Erythroblast (primary cell): ENCODE measurements around the gene ANO1.
"Not testable (repeated sequence)": the region's sequence is repeated elsewhere in the genome, so short reads cannot be mapped to it uniquely, and the experiment has no call there.

Source experiments
- DNase-seq, 2 experiments: peaks; one replicate each; lab custom pipeline; 2025; lab: John Stamatoyannopoulos, UW
- GATA1 ChIP-seq: IDR thresholded peaks from 2 replicates; pipeline ENCODE4 v1.6.1; 2011; ENCODE audit warnings: low read depth, mild to moderate bottlenecking, control low read depth, low read length, moderate library complexity
- POLR2A ChIP-seq: IDR thresholded peaks from 2 replicates; pipeline ENCODE4 v1.6.1; 2011; ENCODE audit warnings: mild to moderate bottlenecking, low read length

ANO1 gene

DNA sequence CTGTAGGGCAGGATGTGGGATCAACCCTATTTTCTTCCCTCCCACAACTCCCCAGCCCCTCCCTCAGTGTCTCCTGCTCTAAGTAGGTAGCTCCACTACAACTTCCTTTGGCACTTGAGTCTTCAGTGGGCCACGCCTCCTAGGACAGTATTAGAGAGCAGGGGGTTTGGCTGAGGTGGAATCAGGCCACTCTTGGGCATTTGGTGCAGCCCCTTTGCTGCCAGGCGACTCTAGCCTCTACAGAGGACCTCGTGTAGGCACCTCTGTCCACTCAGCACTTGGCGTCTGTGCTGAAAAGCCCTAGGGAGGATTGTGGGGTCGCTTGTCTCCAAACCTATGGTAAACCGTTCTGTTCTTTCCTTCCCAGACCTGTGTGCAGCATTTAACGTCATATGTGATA is 127.6 kb downstream of the ANO1 start:
- no peak for DNase-seq
- TF ChIP-seq POLR2A (no peak), GATA1 (no peak)

DNA sequence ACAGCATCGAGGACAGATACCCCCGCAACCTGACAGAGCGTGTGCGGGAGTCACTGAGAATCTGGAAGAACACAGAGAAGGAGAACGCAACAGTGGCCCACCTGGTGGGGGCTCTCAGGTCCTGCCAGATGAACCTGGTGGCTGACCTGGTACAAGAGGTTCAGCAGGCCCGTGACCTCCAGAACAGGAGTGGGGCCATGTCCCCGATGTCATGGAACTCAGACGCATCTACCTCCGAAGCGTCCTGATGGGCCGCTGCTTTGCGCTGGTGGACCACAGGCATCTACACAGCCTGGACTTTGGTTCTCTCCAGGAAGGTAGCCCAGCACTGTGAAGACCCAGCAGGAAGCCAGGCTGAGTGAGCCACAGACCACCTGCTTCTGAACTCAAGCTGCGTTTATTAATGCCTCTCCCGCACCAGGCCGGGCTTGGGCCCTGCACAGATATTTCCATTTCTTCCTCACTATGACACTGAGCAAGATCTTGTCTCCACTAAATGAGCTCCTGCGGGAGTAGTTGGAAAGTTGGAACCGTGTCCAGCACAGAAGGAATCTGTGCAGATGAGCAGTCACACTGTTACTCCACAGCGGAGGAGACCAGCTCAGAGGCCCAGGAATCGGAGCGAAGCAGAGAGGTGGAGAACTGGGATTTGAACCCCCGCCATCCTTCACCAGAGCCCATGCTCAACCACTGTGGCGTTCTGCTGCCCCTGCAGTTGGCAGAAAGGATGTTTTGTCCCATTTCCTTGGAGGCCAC is 128.3 kb downstream of the ANO1 start:
- DNase-seq = no peak
- TF ChIP-seq POLR2A (no peak), GATA1 (no peak)

DNA sequence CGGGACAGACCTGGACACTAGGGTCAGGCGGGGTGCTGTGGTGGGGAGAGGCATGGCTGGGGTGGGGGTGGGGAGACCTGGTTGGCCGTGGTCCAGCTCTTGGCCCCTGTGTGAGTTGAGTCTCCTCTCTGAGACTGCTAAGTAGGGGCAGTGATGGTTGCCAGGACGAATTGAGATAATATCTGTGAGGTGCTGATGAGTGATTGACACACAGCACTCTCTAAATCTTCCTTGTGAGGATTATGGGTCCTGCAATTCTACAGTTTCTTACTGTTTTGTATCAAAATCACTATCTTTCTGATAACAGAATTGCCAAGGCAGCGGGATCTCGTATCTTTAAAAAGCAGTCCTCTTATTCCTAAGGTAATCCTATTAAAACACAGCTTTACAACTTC is 128.9 kb downstream of the ANO1 start:
- no peak for DNase-seq
- no peak for TF ChIP-seq POLR2A
- TF ChIP-seq GATA1 = no peak

- TF ChIP-seq POLR2A (no peak), GATA1 (no peak)
- DNase-seq = no peak
Measured at GRCh38 chr11:70207531-70208131, 129.5 kb downstream of the ANO1 start.

GRCh38 chr11:70209391-70209912 is 131.3 kb downstream of the ANO1 start:
- no peak for DNase-seq
- no peak for TF ChIP-seq POLR2A
- no peak for TF ChIP-seq GATA1

DNA sequence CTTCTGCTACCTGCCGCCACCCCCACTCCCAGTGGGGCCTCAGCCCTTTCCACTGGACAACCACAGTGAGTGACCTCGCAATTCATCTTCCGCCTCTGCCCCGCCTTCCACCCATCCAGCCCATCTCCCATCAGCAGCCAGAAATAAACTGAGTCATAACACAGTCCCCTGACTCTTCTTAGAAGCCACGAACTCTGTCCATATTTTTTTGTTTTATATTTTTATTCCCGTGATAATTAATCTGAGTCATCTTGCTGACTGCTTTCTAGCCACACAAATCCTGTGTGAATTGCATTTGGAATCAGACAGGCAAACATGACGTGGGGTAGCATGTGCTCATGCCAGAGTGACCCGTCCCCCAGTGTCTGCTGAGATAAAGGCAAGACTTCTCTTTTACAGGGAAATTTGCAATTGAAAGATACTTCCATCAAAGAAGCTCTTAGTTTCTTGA is 132.0 kb downstream of the ANO1 start:
- no peak for DNase-seq
- TF ChIP-seq POLR2A (no peak), GATA1 (no peak)

GRCh38 chr11:70210530-70210929 is 132.4 kb downstream of the ANO1 start:
- no peak for DNase-seq
- no peak for TF ChIP-seq GATA1
- TF ChIP-seq POLR2A = no peak

DNA sequence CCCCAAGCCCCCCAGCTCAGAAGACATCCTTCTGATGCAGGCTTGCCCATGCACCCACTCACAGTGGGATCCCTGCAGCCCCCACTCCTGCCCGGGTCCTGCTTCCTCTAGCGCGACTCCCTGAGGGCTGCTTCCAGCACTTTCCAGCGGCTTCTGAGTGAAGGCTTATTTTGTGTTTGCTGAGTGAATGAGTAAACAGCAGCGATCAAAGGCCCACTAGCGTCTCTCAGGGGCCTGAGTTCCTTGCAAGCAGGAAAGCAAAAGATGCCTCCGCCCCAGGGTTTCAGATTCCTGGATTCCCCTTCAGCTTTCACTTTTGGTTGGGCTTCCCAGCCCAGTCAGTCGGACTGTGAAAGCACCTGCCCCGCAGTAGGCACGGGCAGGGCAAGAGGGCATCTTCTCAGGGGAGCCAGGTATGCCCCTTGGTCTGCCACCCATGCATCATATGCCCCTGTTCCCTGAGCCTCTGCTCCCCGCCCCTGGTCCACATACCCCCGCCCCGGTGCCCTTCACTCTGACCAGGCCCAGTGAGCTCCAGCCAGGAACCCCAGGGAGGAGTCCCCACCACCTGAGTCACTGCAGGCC is 134.2 kb downstream of the ANO1 start:
- no peak for DNase-seq
- TF ChIP-seq POLR2A = no peak
- TF ChIP-seq GATA1 = no peak

DNA sequence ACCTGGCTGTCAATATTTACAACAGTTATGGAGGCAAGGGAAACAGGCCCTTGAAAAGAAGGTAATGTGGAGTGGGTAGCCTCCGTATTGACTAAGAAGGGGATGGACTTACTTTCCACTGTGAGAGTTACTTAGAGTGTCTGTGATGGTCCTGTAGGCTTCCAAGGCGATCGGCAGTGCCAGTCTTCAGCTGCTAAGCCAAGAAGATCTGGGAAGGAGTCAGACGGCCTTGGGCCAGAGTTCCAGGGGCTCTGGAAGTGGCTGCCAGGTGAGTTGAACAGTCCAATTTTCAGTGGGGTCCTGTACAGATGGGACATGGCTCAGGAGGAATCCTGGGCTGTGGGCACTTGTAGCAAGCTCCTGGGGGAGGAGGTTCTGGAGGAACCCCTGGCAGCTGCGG is 139.3 kb downstream of the ANO1 start:
- not testable (repeated sequence) for DNase-seq

DNA sequence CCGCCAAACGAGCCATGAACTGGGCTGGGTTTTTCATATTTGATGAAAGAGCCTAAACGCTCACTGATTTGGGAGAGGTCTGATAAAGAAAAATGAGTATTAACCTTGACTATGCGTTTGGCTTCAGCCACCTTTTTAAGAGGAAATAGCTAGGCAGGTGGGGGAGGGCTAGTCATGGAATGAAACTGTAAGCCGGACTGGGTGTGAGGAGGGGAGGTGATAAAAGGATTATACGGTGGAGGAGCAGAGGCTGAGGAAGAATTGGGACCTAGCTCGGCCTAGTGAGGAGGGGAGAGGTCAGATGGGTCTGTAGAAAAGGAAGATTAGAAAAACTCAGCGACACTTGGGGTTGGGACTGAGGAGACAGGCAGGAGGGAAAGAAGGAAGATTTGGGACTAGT is 140.0 kb downstream of the ANO1 start:
- DNase-seq = not testable (repeated sequence)

DNA sequence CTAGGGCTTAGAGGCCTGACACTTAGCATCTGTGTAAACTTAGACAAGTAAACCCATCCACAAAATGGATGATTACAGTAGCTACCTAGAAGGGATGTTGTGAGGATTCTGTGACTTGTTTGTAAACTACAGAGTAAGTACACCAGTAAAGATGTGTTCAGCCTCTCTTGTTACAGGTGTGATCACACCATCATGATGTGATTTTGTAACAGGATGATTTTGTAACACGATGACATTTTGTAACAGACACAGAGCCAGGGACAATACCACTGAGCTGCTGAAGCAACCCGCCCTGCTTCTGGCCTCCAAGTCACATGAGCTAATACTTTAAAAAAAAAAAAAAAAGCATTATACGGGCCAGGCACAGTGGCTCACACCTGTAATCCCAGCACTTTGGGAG is 142.0 kb downstream of the ANO1 start:
- TF ChIP-seq GATA1 = no peak
- no peak for TF ChIP-seq POLR2A
- no peak for DNase-seq

GRCh38 chr11:70220920-70221319 is 142.8 kb downstream of the ANO1 start:
- TF ChIP-seq GATA1 (no peak), POLR2A (no peak)
- no peak for DNase-seq

DNA sequence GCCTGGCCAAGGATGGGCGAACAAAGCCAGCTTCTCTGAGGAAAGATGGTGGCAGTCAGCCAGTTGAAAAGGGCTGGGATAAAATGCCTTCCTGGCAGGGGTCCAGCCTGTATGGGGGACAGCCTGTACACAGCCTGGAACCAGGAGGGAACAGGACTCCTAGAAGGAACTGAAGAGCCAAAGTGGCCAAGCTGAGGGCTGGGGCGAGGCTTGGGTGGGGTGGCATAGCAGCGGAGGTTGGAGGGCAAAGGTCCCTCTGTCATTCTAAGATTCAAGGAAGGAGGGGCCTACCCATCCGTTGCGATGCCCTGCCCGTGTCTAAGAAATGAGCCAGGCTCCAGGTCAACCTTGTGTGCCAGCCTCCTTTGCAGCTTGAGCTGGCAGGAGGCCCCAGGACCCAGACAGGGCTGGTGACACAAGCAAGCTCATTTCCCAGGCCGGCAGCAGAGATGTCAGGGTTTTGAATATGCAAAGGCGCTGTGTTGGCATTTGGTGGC is 147.6 kb downstream of the ANO1 start:
- TF ChIP-seq GATA1 (no peak), POLR2A (no peak)
- DNase-seq = no peak

GRCh38 chr11:70226183-70226582 is 148.1 kb downstream of the ANO1 start:
- no peak for DNase-seq
- TF ChIP-seq POLR2A = no peak
- TF ChIP-seq GATA1 = no peak
